ENCODE data around the gene LRRC1. TPM values are rescaled to one million over a fixed set of nuclear protein-coding genes. Genes with fewer than 3 reads are reported as not detected.

The LRRC1 gene
- total and polyA plus RNA-seq, 8 donors, result 5.2 to 11.6 (median 7.6) TPM

GRCh38 chr6:53797304-53797703 lies 2.5 kb downstream of the LRRC1 start:
- Histone ChIP-seq H3K36me3 (no peaks in the 10 kb centered on the region), H3K4me1 (peaks cover 3 to 13% (median 6%) of the 10 kb centered on the region in 3 donors), H3K9me3 (no peaks in the 10 kb centered on the region), H3K27ac (peak overlapping the region in 2 of 4 donors; percentile 68 to 83), H3K27me3 (no peaks in the 10 kb centered on the region), H3K4me3 (no peak overlapping the region)
- WGBS, 2 donors, result 89 to 97% methylated on average over 2 of the region's 2 CpGs
- ATAC-seq (no peak), FAIRE-seq (no peak), DNase-seq (no peak)
- TF ChIP-seq, protein P1, sequence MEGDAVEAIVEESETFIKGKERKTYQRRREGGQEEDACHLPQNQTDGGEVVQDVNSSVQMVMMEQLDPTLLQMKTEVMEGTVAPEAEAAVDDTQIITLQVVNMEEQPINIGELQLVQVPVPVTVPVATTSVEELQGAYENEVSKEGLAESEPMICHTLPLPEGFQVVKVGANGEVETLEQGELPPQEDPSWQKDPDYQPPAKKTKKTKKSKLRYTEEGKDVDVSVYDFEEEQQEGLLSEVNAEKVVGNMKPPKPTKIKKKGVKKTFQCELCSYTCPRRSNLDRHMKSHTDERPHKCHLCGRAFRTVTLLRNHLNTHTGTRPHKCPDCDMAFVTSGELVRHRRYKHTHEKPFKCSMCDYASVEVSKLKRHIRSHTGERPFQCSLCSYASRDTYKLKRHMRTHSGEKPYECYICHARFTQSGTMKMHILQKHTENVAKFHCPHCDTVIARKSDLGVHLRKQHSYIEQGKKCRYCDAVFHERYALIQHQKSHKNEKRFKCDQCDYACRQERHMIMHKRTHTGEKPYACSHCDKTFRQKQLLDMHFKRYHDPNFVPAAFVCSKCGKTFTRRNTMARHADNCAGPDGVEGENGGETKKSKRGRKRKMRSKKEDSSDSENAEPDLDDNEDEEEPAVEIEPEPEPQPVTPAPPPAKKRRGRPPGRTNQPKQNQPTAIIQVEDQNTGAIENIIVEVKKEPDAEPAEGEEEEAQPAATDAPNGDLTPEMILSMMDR (IDR thresholded peaks at IDR 0.05), result no peak
- intact Hi-C loops (cut with DNase I), result no loop called here

DNA sequence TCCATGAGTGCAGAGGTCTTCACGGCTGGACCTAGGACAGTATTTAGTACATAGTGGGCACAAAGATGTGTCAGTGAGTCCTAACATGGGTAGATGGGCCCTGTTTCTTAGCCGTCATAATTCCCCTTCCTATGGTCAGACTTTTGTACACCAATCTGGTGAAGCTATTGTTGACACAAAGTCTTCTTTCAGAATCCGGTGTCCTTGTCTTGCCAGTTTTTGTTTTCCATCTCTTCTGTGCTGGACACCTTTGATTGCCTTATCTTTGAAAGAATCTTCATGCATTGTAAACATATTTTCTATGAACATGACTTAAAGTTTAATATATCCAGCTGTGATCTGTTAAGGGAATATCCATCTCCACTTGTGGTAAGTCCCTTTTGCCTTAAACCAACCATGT lies 4.5 kb downstream of the LRRC1 start:
- no peaks in the 10 kb centered on the region for H3K27me3 ChIP-seq
- TF ChIP-seq, protein P1 (IDR thresholded peaks at IDR 0.05), result no peak
- WGBS, 2 donors, result 93 to 94% methylated on average over 3 of the region's 3 CpGs
- no peaks in the 10 kb centered on the region for H3K36me3 ChIP-seq
- FAIRE-seq, result no peak
- no peak overlapping the region for H3K27ac ChIP-seq
- H3K4me1 ChIP-seq, result peaks cover 0 to 10% (median 6%) of the 10 kb centered on the region in 3 donors
- no peak for DNase-seq
- no peaks in the 10 kb centered on the region for H3K9me3 ChIP-seq
- ATAC-seq, result no peak
- intact Hi-C loops (cut with DNase I), result no loop called here
- H3K4me3 ChIP-seq, result no peak overlapping the region

DNA sequence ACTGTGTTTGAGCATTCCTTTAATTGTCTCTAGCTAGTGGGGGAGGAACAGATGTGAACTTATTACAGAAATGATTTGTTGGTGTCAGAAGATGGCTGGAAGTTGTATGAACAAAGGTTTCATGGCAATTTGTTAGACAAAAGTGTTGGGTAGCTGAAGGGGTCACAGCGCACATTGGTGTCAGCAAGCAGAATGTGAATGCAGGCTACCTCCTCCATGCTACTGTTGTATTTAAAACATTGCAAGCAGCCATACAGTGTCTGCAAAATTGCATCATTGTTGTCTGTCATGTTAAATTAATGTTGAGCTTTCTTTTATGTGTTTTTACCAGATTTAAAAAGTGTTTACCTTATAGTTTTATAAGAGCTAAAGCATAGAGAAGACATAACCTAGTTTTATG lies 6.2 kb downstream of the LRRC1 start:
- Histone ChIP-seq H3K9me3 (no peaks in the 10 kb centered on the region), H3K4me1 (peaks cover 0 to 10% (median 6%) of the 10 kb centered on the region in 3 donors), H3K4me3 (no peak overlapping the region), H3K36me3 (no peaks in the 10 kb centered on the region), H3K27me3 (no peaks in the 10 kb centered on the region), H3K27ac (no peak overlapping the region)
- ATAC-seq (no peak), DNase-seq (no peak), FAIRE-seq (no peak)
- intact Hi-C loops (cut with DNase I), result no loop called here
- 97 to 100% methylated on average over 1 of the region's 1 CpG for WGBS, 2 donors
- TF ChIP-seq, protein P1 (IDR thresholded peaks at IDR 0.05), result no peak

- intact Hi-C loops (cut with DNase I), result no loop called here
Observed at GRCh38 chr6:53802582-53802981, 7.8 kb downstream of the LRRC1 start.

More at GRCh38 chr6:53802582-53802981, 7.8 kb downstream of the LRRC1 start:
- no peaks in the 10 kb centered on the region for H3K27me3 ChIP-seq
- H3K9me3 ChIP-seq, result no peaks in the 10 kb centered on the region
- H3K36me3 ChIP-seq, result no peaks in the 10 kb centered on the region
- no peak for DNase-seq
- TF ChIP-seq, protein P1 (IDR thresholded peaks at IDR 0.05), result no peak
- no peak overlapping the region for H3K4me3 ChIP-seq
- no peak for ATAC-seq
- H3K4me1 ChIP-seq, result no peaks in the 10 kb centered on the region
- H3K27ac ChIP-seq, result no peak overlapping the region
- no peak for FAIRE-seq

Data from pancreas (tissue), 10 donors.